ENCODE measurements around the gene CXCL17.
A peak's percentile ranks its signal among the peaks of the same experiment; 100 is the strongest.

The CXCL17 gene

DNA sequence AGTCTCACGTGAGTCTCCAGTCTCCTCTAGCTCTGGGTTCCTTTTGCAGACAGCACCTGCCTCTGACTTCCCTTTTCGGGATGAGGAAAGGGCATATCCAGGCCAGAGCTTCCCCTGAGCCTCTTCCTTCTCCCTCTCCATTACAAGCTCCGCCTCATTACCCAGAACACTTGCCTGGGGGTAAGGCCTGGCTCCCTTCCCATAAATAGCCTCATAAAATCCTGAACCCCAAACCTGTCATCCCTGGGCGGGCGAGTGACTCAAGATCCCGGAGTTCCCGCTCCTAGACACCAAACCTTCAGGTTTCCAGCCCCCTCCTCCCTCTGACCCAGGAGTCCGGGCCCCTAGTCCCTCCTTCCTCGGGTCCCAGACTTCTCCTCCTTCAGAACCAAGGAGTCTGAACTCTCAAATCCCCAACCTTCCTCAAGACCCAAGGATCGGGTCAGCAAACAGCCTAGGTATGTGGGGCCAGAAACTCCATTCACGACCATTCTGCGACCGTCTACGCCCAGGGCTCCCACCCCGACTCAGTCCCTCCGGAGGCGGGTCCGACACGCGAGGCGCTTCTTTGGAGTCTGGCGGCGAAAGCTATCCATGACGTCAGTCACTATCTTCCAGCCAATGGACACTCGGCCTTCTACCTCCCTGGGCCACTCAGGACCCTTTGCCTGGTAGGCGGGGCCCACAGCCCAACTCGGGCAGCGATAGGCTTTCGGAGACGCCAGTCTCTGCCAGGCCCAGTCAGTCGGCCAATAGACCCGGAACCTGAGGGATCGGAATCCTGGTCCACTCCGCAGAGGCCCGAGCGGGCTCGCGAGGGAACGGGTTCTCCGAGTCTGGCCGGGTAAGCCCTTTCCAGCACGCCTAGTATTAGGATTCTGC, 46.1 kb downstream of the CXCL17 start:
- TF ChIP-seq ZFX (IDR thresholded peaks at IDR 0.05), result no peak
- TF ChIP-seq, protein P1, sequence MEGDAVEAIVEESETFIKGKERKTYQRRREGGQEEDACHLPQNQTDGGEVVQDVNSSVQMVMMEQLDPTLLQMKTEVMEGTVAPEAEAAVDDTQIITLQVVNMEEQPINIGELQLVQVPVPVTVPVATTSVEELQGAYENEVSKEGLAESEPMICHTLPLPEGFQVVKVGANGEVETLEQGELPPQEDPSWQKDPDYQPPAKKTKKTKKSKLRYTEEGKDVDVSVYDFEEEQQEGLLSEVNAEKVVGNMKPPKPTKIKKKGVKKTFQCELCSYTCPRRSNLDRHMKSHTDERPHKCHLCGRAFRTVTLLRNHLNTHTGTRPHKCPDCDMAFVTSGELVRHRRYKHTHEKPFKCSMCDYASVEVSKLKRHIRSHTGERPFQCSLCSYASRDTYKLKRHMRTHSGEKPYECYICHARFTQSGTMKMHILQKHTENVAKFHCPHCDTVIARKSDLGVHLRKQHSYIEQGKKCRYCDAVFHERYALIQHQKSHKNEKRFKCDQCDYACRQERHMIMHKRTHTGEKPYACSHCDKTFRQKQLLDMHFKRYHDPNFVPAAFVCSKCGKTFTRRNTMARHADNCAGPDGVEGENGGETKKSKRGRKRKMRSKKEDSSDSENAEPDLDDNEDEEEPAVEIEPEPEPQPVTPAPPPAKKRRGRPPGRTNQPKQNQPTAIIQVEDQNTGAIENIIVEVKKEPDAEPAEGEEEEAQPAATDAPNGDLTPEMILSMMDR (conservative IDR thresholded peaks at IDR 0.05), result no peak
- peak overlapping the region; percentile 86 for H3K27ac ChIP-seq

DNA sequence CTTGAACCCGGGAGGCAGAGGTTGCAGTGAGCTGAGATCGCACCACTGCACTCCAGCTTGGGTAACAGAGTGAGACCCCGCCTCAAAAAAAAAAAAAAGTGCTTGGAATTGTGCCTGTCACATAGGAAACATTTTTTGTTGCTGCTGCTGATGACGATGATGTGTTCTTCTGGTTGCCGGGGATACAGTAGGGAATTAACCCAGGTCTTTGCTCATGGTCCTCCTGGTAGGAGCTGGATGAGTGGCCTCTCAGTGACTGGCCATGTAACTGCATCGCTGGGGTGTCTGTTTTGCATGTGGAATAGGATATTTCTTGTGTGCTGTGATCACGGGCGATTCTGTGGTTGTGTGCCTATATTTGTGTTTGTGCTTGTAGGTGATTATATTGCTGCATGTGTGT, 48.0 kb downstream of the CXCL17 start:
- TF ChIP-seq, protein P1 (conservative IDR thresholded peaks at IDR 0.05), result no peak
- TF ChIP-seq ZFX (IDR thresholded peaks at IDR 0.05), result no peak
- no peak overlapping the region for H3K27ac ChIP-seq

DNA sequence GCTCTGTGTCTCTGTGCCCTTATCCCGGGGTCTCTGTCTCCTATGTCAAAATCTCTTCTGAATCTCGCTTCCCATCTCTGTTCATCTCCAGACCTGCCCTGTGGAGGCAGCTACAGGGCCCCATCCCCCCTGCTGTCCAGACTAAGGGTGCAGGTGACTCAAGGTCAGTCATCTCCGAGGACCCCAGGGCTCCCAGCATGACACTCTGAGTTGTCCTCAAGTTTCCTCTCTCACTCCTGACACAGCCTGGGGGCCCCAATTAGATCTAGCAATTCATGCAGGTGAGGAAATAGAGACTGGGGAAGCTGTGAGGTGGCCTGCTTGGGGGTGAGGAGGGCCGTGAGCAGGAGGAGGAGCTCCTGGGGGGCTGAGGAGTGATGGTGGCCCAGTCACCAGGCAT, 50.6 kb downstream of the CXCL17 start:
- no peak overlapping the region for H3K27ac ChIP-seq
- TF ChIP-seq, protein P1 (conservative IDR thresholded peaks at IDR 0.05), result no peak
- TF ChIP-seq ZFX (IDR thresholded peaks at IDR 0.05), result no peak

DNA sequence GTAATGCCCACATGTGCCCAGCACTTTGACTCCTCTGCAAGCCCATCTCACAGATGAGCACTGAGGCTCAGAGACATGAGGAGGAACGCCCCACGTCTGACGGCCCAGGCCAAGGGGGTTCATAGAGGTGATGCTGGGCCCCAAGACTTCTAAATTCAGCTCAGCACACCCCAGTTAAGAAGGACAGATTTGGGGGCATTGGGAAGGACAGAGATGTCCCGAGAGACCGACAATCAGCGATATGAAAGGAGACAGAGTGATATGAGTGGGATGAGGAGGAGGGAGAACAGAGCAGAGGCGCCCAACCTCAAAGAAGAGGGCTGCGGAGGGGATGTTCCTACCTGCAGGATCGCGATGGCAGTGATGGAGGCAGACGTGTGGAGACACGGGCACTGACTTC, 52.8 kb downstream of the CXCL17 start, which contains the start of gene CNFN:
TSS of gene CNFN (minus strand) at position 399 of the 400 bp plus-strand sequence. CDS start 1,260 bp downstream, outside the sequence.
- no peak within 1 kb of the TSS for H3K27ac ChIP-seq
- TF ChIP-seq, protein P1 (conservative IDR thresholded peaks at IDR 0.05), result no peak
- no peak for TF ChIP-seq ZFX (IDR thresholded peaks at IDR 0.05)

DNA sequence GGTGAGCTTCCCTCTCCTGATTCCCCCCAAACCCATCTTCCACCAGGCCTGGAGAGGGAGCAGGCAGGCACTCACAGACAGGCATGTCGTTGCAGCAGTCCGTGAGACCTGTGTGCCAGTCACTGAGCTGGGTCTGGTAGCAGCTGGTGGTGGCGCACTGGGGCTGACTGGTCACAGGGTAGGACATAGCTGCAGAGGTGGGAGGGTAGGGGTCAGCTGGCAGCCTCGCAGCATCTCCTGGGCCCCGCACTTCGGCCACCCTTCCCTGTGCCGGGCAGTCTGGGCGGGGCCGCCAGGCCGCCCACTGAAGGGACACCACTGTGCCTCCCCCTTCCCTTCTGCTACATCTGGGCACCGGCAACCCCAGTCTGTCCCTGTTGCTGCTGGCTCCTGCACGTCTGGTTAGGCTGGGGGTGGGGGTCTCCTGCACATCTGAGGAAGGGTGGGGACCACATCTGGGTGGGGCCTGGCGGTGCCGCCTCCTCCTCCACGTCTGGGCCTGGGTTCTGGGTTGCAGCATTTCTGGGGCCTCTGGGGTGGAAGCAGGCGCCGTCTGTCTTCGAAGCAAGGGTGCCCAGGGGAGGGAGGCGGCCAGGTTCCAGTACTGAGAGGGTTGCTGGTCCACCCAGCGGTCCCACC, 53.8 kb downstream of the CXCL17 start:
- no peak overlapping the region for H3K27ac ChIP-seq
- TF ChIP-seq ZFX (IDR thresholded peaks at IDR 0.05), result no peak
- TF ChIP-seq, protein P1 (conservative IDR thresholded peaks at IDR 0.05), result no peak

DNA sequence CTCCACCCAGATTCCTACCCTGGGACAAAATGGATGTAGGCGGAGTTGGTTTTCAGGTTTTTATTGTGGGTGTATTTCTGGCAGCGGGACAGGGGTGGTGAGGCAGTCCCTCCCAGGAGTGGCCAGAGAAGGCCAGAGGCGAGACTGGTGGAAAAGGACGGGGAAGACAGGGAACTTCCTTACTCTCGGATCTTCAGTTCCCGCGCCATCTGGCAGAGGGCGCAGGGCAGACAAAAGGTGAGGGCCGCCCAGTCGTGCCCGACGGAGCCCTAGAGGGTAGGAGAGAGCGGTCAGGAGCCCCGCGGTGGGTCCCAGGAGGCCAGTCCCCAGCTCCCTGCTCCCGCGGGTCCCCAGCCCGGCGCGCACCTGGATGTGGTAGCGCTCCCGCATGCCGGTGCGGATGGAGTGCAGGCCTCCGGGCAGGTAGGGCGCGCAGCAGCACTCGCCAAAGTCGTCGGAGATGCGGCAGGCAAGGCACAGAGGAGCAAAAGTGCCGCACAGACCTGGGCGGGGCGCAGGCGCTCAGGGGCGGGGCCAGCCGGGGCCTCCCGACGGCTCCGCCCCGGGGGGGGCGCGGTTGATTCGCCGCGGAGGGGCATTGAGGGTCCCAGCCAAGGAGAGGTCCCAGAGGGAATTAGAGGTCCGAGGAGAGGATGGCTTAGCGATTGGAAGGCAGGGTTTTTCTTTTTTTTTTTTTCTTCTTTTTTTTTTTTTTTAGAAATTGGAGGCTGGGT, 55.6 kb downstream of the CXCL17 start:
- peak overlapping the region; percentile 65 for H3K27ac ChIP-seq
- TF ChIP-seq, protein P1 (conservative IDR thresholded peaks at IDR 0.05), result peak; percentile 67
- no peak for TF ChIP-seq ZFX (IDR thresholded peaks at IDR 0.05)

Data from C4-2B (cell line).